HEK293T (cell line): ENCODE measurements around the gene CFAP210.

Source experiments
- ELF4 ChIP-seq: fragments of 450-650 bp; IDR thresholded peaks from 2 replicates; pipeline ENCODE4 v1.6.1; 2017; ENCODE audit warnings: antibody characterized with exemption
- HDGF ChIP-seq: fragments of 450-650 bp; IDR thresholded peaks from 2 replicates; pipeline ENCODE4 v1.6.1; 2017; ENCODE audit warnings: antibody characterized with exemption, borderline replicate concordance
- NFRKB ChIP-seq: fragments of 450-650 bp; IDR thresholded peaks from 2 replicates; pipeline ENCODE4 v1.6.1; 2016; ENCODE audit warnings: mild to moderate bottlenecking, moderate library complexity
- SUZ12 ChIP-seq: fragments of 450-650 bp; IDR thresholded peaks from 2 replicates; pipeline ENCODE4 v1.6.1; 2016; ENCODE audit warnings: mild to moderate bottlenecking

- no peak for TF ChIP-seq SUZ12
- no peak for TF ChIP-seq HDGF
- TF ChIP-seq NFRKB: no peak
- no peak for TF ChIP-seq ELF4
These were observed 18.6 kb upstream of the CFAP210 start for GRCh38 chr2:169712791-169713227.
